GM12878 (cell line): Measurements from ENCODE around the gene CD63.

Source experiments
- RFX5 ChIP-seq: IDR thresholded peaks from 2 replicates; pipeline ENCODE4 v1.6.1; 2011; ENCODE audit warnings: low read depth, low read length, improper control_type of control experiment
- SPI1 ChIP-seq: IDR thresholded peaks from 2 replicates; pipeline ENCODE4 v1.6.1; 2011; ENCODE audit warnings: low read depth, mild to moderate bottlenecking, low read length, moderate library complexity, borderline replicate concordance; ENCODE audit not compliant: insufficient read depth

GRCh38 chr12:55771736-55772135, 42.9 kb upstream of the CD63 start:
- no peak for TF ChIP-seq SPI1
- TF ChIP-seq RFX5 = no peak
